B cell (primary cell): ENCODE data around the gene DNAJB1. TPM values are rescaled to one million over a fixed set of nuclear protein-coding genes. Genes with fewer than 3 reads are reported as not detected.

Experiments
- ATAC-seq: fragments of 200-7000 bp; cut with Tn5 transposase; one replicate; pipeline ENCODE4 v1.10.0; 2021; ENCODE audit warnings: low read depth, mild to moderate bottlenecking, moderate number of reproducible peaks, moderate library complexity
- CTCF ChIA-PET: fragments of 350-600 bp; sonication (Branson Sonifier 250); formaldehyde crosslinking; loops from one replicate; lab custom pipeline; 2021; ENCODE audit warnings: antibody characterized with exemption, inconsistent platforms; lab: Charles Lee
- POLR2A ChIA-PET: fragments of 350-600 bp; sonication (Branson Sonifier 250); formaldehyde crosslinking; loops from one replicate; lab custom pipeline; 2021; ENCODE audit warnings: antibody characterized with exemption; lab: Charles Lee
- DNase-seq: peaks from one replicate; pipeline ENCODE4 v3.0.0; 2013
- H2AFZ ChIP-seq: 2 replicates; pipeline ENCODE4 v1.6.1; 2012; ENCODE audit warnings: mild to moderate bottlenecking, low read depth, low read length; ENCODE audit not compliant: insufficient read depth, poor library complexity, severe bottlenecking
- H3K27ac ChIP-seq, 2 donors: 1 replicate in 1 of 2; 2 replicates in 1 of 2; pipeline ENCODE4 v1.5.1; 2012 to 2013; ENCODE audit warnings: low read length in 2 of 2, mild to moderate bottlenecking in 2 of 2, moderate library complexity in 1 of 2
- H3K27me3 ChIP-seq, 4 experiments: fragments of 200-600 bp in 1 of 4; sonication (generic) in 1 of 4; replicated peaks in 1 of 4; 1 replicate in 2 of 4; 2 replicates in 2 of 4; pipeline versions ENCODE4 v1.6.1 to v1.7.0; 2013 to 2016; ENCODE audit warnings: low read length in 3 of 4, mild to moderate bottlenecking in 2 of 4, mixed read lengths in 1 of 4, moderate library complexity in 1 of 4; ENCODE audit not compliant: insufficient read depth in 4 of 4, control insufficient read depth in 3 of 4; ENCODE audit errors: control extremely low read depth in 1 of 4
- H3K36me3 ChIP-seq, 2 experiments: replicated peaks in 1 of 2; 1 replicate in 1 of 2; 2 replicates in 1 of 2; pipeline versions ENCODE4 v1.6.1 to v1.7.1; 2013; ENCODE audit warnings: low read length in 1 of 2; ENCODE audit not compliant: insufficient read depth in 2 of 2, control insufficient read depth in 1 of 2; ENCODE audit errors: control extremely low read depth in 1 of 2, extremely low read depth in 1 of 2
- H3K4me1 ChIP-seq, 2 donors: fragments of 200-600 bp in 1 of 2; sonication (generic) in 1 of 2; 1 replicate in 1 of 2; 2 replicates in 1 of 2; pipeline versions ENCODE4 v1.5.1 to v1.6.1; 2013 to 2017; ENCODE audit warnings: low read length in 2 of 2; ENCODE audit not compliant: control insufficient read depth in 2 of 2, insufficient read depth in 2 of 2
- H3K4me2 ChIP-seq: replicated peaks from 2 replicates; pipeline ENCODE3; 2012; ENCODE audit warnings: mild to moderate bottlenecking, low read depth, low read length; ENCODE audit not compliant: poor library complexity, severe bottlenecking
- H3K4me3 ChIP-seq, 5 experiments: fragments of 200-600 bp in 1 of 5; sonication (generic) in 1 of 5; 1 replicate in 3 of 5; 2 replicates in 2 of 5; pipeline versions ENCODE4 v1.5.1 to v1.7.0; 2011 to 2016; ENCODE audit warnings: low read length in 4 of 5, mild to moderate bottlenecking in 4 of 5, low read depth in 2 of 5, control low read depth in 1 of 5, moderate library complexity in 1 of 5; ENCODE audit not compliant: insufficient read depth in 1 of 5; ENCODE audit errors: control extremely low read depth in 1 of 5, extremely low read depth in 1 of 5
- H3K79me2 ChIP-seq: fragments of 200-600 bp; sonication (generic); one replicate; pipeline ENCODE4 v1.6.0; 2016; ENCODE audit warnings: low read length; ENCODE audit not compliant: control insufficient read depth, insufficient read depth
- H3K9ac ChIP-seq: fragments of 200-600 bp; sonication (generic); 2 replicates; pipeline ENCODE4 v1.6.1; 2017; ENCODE audit warnings: mild to moderate bottlenecking, low read length, moderate library complexity
- H3K9me3 ChIP-seq, 3 donors: one replicate each; pipeline versions ENCODE4 v1.6.1 to v1.7.1; 2013; ENCODE audit warnings: low read length in 2 of 3; ENCODE audit not compliant: control insufficient read depth in 2 of 3, insufficient read depth in 1 of 3; ENCODE audit errors: control extremely low read depth in 1 of 3
- H4K20me1 ChIP-seq: 2 replicates; pipeline ENCODE4 v1.6.0; 2012; ENCODE audit warnings: mild to moderate bottlenecking, low read length; ENCODE audit not compliant: insufficient read depth, control insufficient read depth, poor library complexity, severe bottlenecking
- H3K27ac Mint-ChIP-seq: one replicate; pipeline ENCODE4 v1.8.0; 2021; ENCODE audit warnings: mixed read lengths
- H3K27me3 Mint-ChIP-seq: one replicate; pipeline ENCODE4 v1.8.0; 2021; ENCODE audit warnings: mixed read lengths
- H3K4me1 Mint-ChIP-seq: one replicate; pipeline ENCODE4 v1.8.0; 2021; ENCODE audit warnings: mixed read lengths
- H3K4me3 Mint-ChIP-seq: one replicate; pipeline ENCODE4 v1.8.0; 2021; ENCODE audit warnings: mixed read lengths
- H3K9me3 Mint-ChIP-seq: one replicate; pipeline ENCODE4 v1.8.0; 2022; ENCODE audit warnings: mixed read lengths; ENCODE audit not compliant: insufficient read depth
- CTCF ChIP-seq: fragments of 200-600 bp; IDR thresholded peaks from one replicate; pipeline ENCODE4 v1.8.0; 2022; ENCODE audit warnings: antibody characterized with exemption, mild to moderate bottlenecking
- EZH2 ChIP-seq: IDR thresholded peaks from 2 replicates; pipeline ENCODE4 v1.6.1; 2012; ENCODE audit warnings: borderline replicate concordance, low read depth, mild to moderate bottlenecking, moderate library complexity, low read length; ENCODE audit not compliant: insufficient read depth, poor library complexity, severe bottlenecking
- WGBS: methylation state at CpG from one replicate; pipeline ENCODE4 v1.1.5; 2013; ENCODE audit warnings: missing lambda C conversion rate; ENCODE audit not compliant: insufficient coverage; 5-methylcytosine and 5-hydroxymethylcytosine counted together
- intact Hi-C: fragments of 100-400 bp; cut with micrococcal nuclease; formaldehyde crosslinking; loops from one replicate; pipeline ENCODE4 v1.10.0; 2022
- polyA plus RNA-seq: library from polyadenylated mRNA; depleted of rRNA; stranded (reverse); fragments of >200 nt; gene quantifications from 2 replicates; pipeline ENCODE4 v1.2.3, GENCODE V29; 2012
- total RNA-seq, 2 donors: library from RNA; stranded (reverse); fragments of 120-200 nt in 1 of 2; gene quantifications; 1 replicate in 1 of 2; 2 replicates in 1 of 2; pipeline versions ENCODE4 v1.2.3 to v1.2.4, GENCODE V29; 2013 to 2022

DNAJB1 gene
- total and polyA plus RNA-seq, 2 donors (not counting 1 experiment from before 2014, with no cell fraction given): 72.8 to 194 TPM

- no peak for DNase-seq
- H3K4me3 Mint-ChIP-seq: no peak overlapping the region
Measured at GRCh38 chr19:14507704-14508542, 10.3 kb downstream of the DNAJB1 start.

More at GRCh38 chr19:14507704-14508542, 10.3 kb downstream of the DNAJB1 start:
- H3K27ac Mint-ChIP-seq: no peak overlapping the region
- peaks cover 11% of the 10 kb centered on the region for H3K27me3 Mint-ChIP-seq
- H3K4me1 ChIP-seq: no peaks in the 10 kb centered on the region
- no peaks in the 10 kb centered on the region for H3K9me3 Mint-ChIP-seq
- WGBS: 95% methylated on average over 4 of the region's 12 CpGs
- ChIA-PET POLR2A (interaction anchor here (0.7 kb wide), 2 partner anchors 30 to 1783 kb away, joined by 5 to 6 read pairs; no protein-coding TSS in a partner anchor), CTCF (interaction anchor here (0.7 to 1.7 kb wide), 4 partner anchors 9 to 43 kb away, joined by 3 to 5 read pairs (median 4); no protein-coding TSS in a partner anchor)
- H3K36me3 ChIP-seq: no peaks in the 10 kb centered on the region
- ATAC-seq: no peak
- peaks cover 3% of the 10 kb centered on the region for H3K4me1 Mint-ChIP-seq
- TF ChIP-seq CTCF (no peak), EZH2 (no peak)
- H3K27me3 ChIP-seq: peaks cover 0 to 4% (median 0%) of the 10 kb centered on the region in 4 experiments
- H3K27ac ChIP-seq: no peak overlapping the region
- intact Hi-C loops: no loop called here
- H3K4me3 ChIP-seq: no peak overlapping the region
- H3K9me3 ChIP-seq: no peaks in the 10 kb centered on the region
- H2AFZ ChIP-seq: no peak overlapping the region
- no peaks in the 10 kb centered on the region for H4K20me1 ChIP-seq
- H3K9ac ChIP-seq: no peak overlapping the region
- H3K79me2 ChIP-seq: no peaks in the 10 kb centered on the region
- H3K4me2 ChIP-seq: no peak overlapping the region
